ENCODE data around the gene CYSRT1.

CYSRT1 gene

GRCh38 chr9:137190315-137190856 is 34.6 kb upstream of the CYSRT1 start:
- DNase-seq (ENCODE audit: low spot score) = no peak

GRCh38 chr9:137191245-137191644 is 33.7 kb upstream of the CYSRT1 start:
- no peak for DNase-seq (ENCODE audit: low spot score)

GRCh38 chr9:137191691-137192447 is 33.1 kb upstream of the CYSRT1 start:
- no peak for DNase-seq (ENCODE audit: low spot score)

GRCh38 chr9:137192448-137192780 is 32.6 kb upstream of the CYSRT1 start:
- DNase-seq (ENCODE audit: low spot score) = no peak

GRCh38 chr9:137192859-137193258 is 32.1 kb upstream of the CYSRT1 start:
- DNase-seq (ENCODE audit: low spot score) = no peak

GRCh38 chr9:137193771-137194170 is 31.2 kb upstream of the CYSRT1 start:
- DNase-seq (ENCODE audit: low spot score) = no peak

- DNase-seq (ENCODE audit: low spot score) = no peak
These were observed 30.6 kb upstream of the CYSRT1 start for GRCh38 chr9:137194388-137194787.

- DNase-seq (ENCODE audit: low spot score) = no peak
These were observed 30.1 kb upstream of the CYSRT1 start for GRCh38 chr9:137194909-137195308.

GRCh38 chr9:137195525-137196220 is 29.3 kb upstream of the CYSRT1 start:
- no peak for DNase-seq (ENCODE audit: low spot score)

- DNase-seq (ENCODE audit: low spot score) = no peak
These were observed 26.7 kb upstream of the CYSRT1 start for GRCh38 chr9:137198051-137198901.

- no peak for DNase-seq (ENCODE audit: low spot score)
These were observed 26.1 kb upstream of the CYSRT1 start for GRCh38 chr9:137198902-137199283.

- no peak for DNase-seq (ENCODE audit: low spot score)
These were observed 25.4 kb upstream of the CYSRT1 start for GRCh38 chr9:137199411-137200121.

- DNase-seq (ENCODE audit: low spot score) = peak; percentile 100
These were observed 24.4 kb upstream of the CYSRT1 start, which contains the start of gene TPRN for GRCh38 chr9:137200311-137201204. TSS of gene TPRN (minus strand) at chr9:137200741. CDS start at chr9:137200711, 30 bp downstream.

GRCh38 chr9:137201205-137201868 is 23.6 kb upstream of the CYSRT1 start:
- DNase-seq (ENCODE audit: low spot score) = no peak

- no peak for DNase-seq (ENCODE audit: low spot score)
These were observed 22.0 kb upstream of the CYSRT1 start for GRCh38 chr9:137202966-137203365.

- DNase-seq (ENCODE audit: low spot score) = no peak
These were observed 20.2 kb upstream of the CYSRT1 start for GRCh38 chr9:137204731-137205125.

GRCh38 chr9:137205126-137206069 is 19.6 kb upstream of the CYSRT1 start, which contains the start of the genes NDOR1 and TMEM203:
TSS of gene NDOR1 (plus strand) at chr9:137205700. CDS start at chr9:137205778, 78 bp downstream.
TSS of gene TMEM203 (minus strand) at chr9:137205648. CDS start at chr9:137205414, 234 bp downstream.
- DNase-seq (ENCODE audit: low spot score) = peak; percentile 92

- no peak for DNase-seq (ENCODE audit: low spot score)
These were observed 18.4 kb upstream of the CYSRT1 start for GRCh38 chr9:137206602-137207001.

GRCh38 chr9:137211532-137211931 is 13.4 kb upstream of the CYSRT1 start:
- no peak for DNase-seq (ENCODE audit: low spot score)
